Transverse colon (tissue), 4 donors: ENCODE data around the gene LHFPL4. TPM values are rescaled to one million over a fixed set of nuclear protein-coding genes. Genes with fewer than 3 reads are reported as not detected.
"Not testable (repeated sequence)": the region's sequence is repeated elsewhere in the genome, so short reads cannot be mapped to it uniquely, and the experiment has no call there.

Source experiments
- DNase-seq: peaks from one replicate; pipeline ENCODE4 v3.0.0-alpha.2; 2019
- H3K27ac ChIP-seq, 4 donors: fragments of 200-600 bp; sonication (generic); 2 replicates each; pipeline ENCODE4 v1.5.1; 2016 to 2018; ENCODE audit warnings: inconsistent platforms in 4 of 4
- H3K27me3 ChIP-seq: fragments of 200-600 bp; sonication (generic); 2 replicates; pipeline ENCODE4 v1.5.1; 2017; ENCODE audit warnings: inconsistent platforms
- H3K36me3 ChIP-seq, 4 donors: fragments of 200-600 bp; sonication (generic); 2 replicates each; pipeline ENCODE4 v1.5.1; 2017 to 2019; ENCODE audit warnings: inconsistent platforms in 4 of 4
- H3K4me1 ChIP-seq, 4 donors: fragments of 200-600 bp; sonication (generic); 2 replicates each; pipeline ENCODE4 v1.5.1; 2017 to 2020; ENCODE audit warnings: inconsistent platforms in 4 of 4
- H3K4me3 ChIP-seq, 4 donors: fragments of 200-600 bp; sonication (generic); 1 replicate in 1 of 4; 2 replicates in 3 of 4; pipeline versions ENCODE4 v1.5.1 to v1.6.1; 2017 to 2019; ENCODE audit warnings: inconsistent platforms in 4 of 4
- H3K9me3 ChIP-seq, 2 donors: fragments of 200-600 bp; sonication (generic); 2 replicates each; pipeline ENCODE4 v1.5.1; 2017 to 2019; ENCODE audit warnings: inconsistent platforms in 2 of 2
- CTCF ChIP-seq, 5 experiments: fragments of 200-600 bp in 3 of 5; fragments of 450-650 bp in 2 of 5; sonication (generic) in 3 of 5; IDR thresholded peaks; 1 replicate in 2 of 5; 2 replicates in 3 of 5; pipeline ENCODE4 v1.5.1; 2016 to 2017; ENCODE audit warnings: antibody characterized with exemption in 5 of 5, inconsistent platforms in 3 of 5, mild to moderate bottlenecking in 2 of 5, moderate library complexity in 1 of 5
- EP300 ChIP-seq: sonication (generic); formaldehyde crosslinking; IDR thresholded peaks from one replicate; pipeline ENCODE4 v1.6.1; 2017; ENCODE audit warnings: antibody characterized with exemption, low read depth
- POLR2A ChIP-seq: fragments of 450-650 bp; IDR thresholded peaks from one replicate; pipeline ENCODE4 v1.6.1; 2016; ENCODE audit warnings: antibody characterized with exemption, mild to moderate bottlenecking, moderate library complexity
- POLR2AphosphoS5 ChIP-seq, 3 donors: sonication (generic); formaldehyde crosslinking; IDR thresholded peaks; one replicate each; pipeline ENCODE4 v1.6.1; 2016; ENCODE audit warnings: antibody characterized with exemption in 3 of 3
- WGBS, 2 donors: methylation state at CpG; one replicate each; pipeline ENCODE4 v1.1.5; 2018; ENCODE audit warnings: low coverage in 1 of 2; 5-methylcytosine and 5-hydroxymethylcytosine counted together
- in situ Hi-C, 4 donors: fragments of 200-750 bp; cut with MboI; loops; one replicate each; pipeline versions ENCODE4 v1.15.0 to v1.15.1; 2017; ENCODE audit warnings: low sequenced_read_pairs in 3 of 4, low pct_ligation_motif_present in 1 of 4, low pct_unique_long_range_greater_than_20kb in 1 of 4
- intact Hi-C: fragments of 100-400 bp; cut with DNase I; formaldehyde crosslinking; loops from one replicate; pipeline ENCODE4 v1.15.1; 2023; ENCODE audit warnings: low total_unique reads
- total RNA-seq, 4 donors: library from RNA; depleted of rRNA; stranded (reverse); fragments of >200 nt; gene quantifications; one replicate each; pipeline ENCODE4 v1.1.0, GENCODE V29; 2016

The LHFPL4 gene
- total RNA-seq, 4 donors from 2014 or later: 0.14 to 0.32 TPM; not detected in 2

- H3K9me3 ChIP-seq: no peaks in the 10 kb centered on the region
- no peak overlapping the region for H3K27ac ChIP-seq
- no peaks in the 10 kb centered on the region for H3K36me3 ChIP-seq
- peaks cover 0 to 10% (median 8%) of the 10 kb centered on the region in 4 donors for H3K4me1 ChIP-seq
- no peak for DNase-seq
- peaks cover 41% of the 10 kb centered on the region for H3K27me3 ChIP-seq
- in situ Hi-C loops: no loop called here
- no peak overlapping the region for H3K4me3 ChIP-seq
- intact Hi-C loops: no loop called here
- WGBS, 2 donors: 73 to 83% methylated on average over 3 to 8 of the region's 8 CpGs
- TF ChIP-seq POLR2AphosphoS5 (IDR thresholded peaks at IDR 0.05) (no peak), EP300 (no peak), POLR2A (no peak), CTCF (IDR thresholded peaks at IDR 0.05) (no peak)
These were observed 55.6 kb downstream of the LHFPL4 start for GRCh38 chr3:9497821-9498565.

DNA sequence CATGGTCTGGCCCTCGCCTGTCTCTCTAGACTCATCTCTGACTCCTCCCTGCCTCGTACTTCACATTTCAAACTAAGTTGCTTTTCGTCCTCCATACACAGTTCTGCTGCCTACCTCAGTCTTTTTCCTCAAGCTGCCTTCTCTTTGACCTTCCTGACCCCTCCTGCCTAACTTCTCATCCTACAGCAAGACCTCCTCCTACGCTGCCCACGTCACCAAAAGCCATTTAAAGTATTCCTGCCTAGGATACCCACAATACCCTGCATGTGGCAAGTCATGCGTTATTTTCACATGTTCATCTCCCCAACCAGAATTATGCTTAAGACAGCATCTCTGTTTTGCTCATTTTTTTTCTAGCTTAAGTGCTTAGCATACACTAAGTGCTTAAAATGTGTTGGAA is 56.7 kb downstream of the LHFPL4 start:
- no peak for TF ChIP-seq EP300
- no peak for TF ChIP-seq POLR2A
- TF ChIP-seq CTCF (IDR thresholded peaks at IDR 0.05): no peak
- TF ChIP-seq POLR2AphosphoS5 (IDR thresholded peaks at IDR 0.05): no peak
- Histone ChIP-seq H3K27me3 (peaks cover 34% of the 10 kb centered on the region), H3K4me1 (peaks cover 0 to 10% (median 8%) of the 10 kb centered on the region in 4 donors), H3K9me3 (no peaks in the 10 kb centered on the region), H3K36me3 (no peaks in the 10 kb centered on the region), H3K4me3 (no peak overlapping the region), H3K27ac (no peak overlapping the region)
- 72 to 74% methylated on average over 5 to 6 of the region's 6 CpGs for WGBS, 2 donors
- no peak for DNase-seq
- in situ Hi-C loops: no loop called here
- intact Hi-C loops: no loop called here

GRCh38 chr3:9494036-9494435 is 59.6 kb downstream of the LHFPL4 start:
- H3K27ac ChIP-seq, H3K27me3 ChIP-seq, intact Hi-C loops, H3K9me3 ChIP-seq, H3K4me3 ChIP-seq, H3K4me1 ChIP-seq, DNase-seq, in situ Hi-C loops, H3K36me3 ChIP-seq: not testable (repeated sequence)
- 87 to 95% methylated on average over 10 to 15 of the region's 15 CpGs for WGBS, 2 donors

DNA sequence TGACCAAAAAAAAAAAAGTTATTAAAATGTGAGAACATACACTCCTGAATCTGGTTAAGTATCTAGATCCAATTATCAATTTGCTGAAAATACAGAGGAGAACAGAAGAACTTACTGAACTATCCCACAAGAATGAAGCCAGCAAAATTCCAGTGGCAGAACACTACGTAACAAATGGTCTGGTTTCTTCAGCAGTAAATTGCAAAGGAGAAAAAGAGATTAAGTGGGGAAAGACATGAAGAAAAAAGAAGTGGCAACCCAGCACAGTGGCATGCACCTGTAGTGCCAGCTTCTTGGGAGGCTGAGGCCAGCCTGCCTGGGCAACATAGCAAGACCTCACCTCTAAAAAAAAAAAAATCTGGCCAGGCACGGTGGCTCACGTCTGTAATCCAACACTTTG is 62.1 kb downstream of the LHFPL4 start:
- no peak for DNase-seq
- H3K4me3 ChIP-seq: no peak overlapping the region
- intact Hi-C loops: no loop called here
- H3K27me3 ChIP-seq: no peaks in the 10 kb centered on the region
- no peaks in the 10 kb centered on the region for H3K4me1 ChIP-seq
- no peaks in the 10 kb centered on the region for H3K36me3 ChIP-seq
- H3K27ac ChIP-seq: no peak overlapping the region
- in situ Hi-C loops: no loop called here
- no peak for TF ChIP-seq EP300
- TF ChIP-seq POLR2A: no peak
- no peak for TF ChIP-seq POLR2AphosphoS5 (IDR thresholded peaks at IDR 0.05)
- TF ChIP-seq CTCF (IDR thresholded peaks at IDR 0.05): no peak
- H3K9me3 ChIP-seq: no peaks in the 10 kb centered on the region
- WGBS, 2 donors: 76 to 100% methylated on average over 2 to 3 of the region's 3 CpGs

- Histone ChIP-seq H3K36me3 (peaks cover 0 to 8% (median 2%) of the 10 kb centered on the region in 4 donors), H3K27me3 (no peaks in the 10 kb centered on the region), H3K9me3 (no peaks in the 10 kb centered on the region), H3K4me1 (no peaks in the 10 kb centered on the region), H3K27ac (no peak overlapping the region), H3K4me3 (no peak overlapping the region)
- intact Hi-C loops (no loop called here), in situ Hi-C loops (no loop called here)
- WGBS, 2 donors: 93 to 100% methylated on average over 1 of the region's 1 CpG
- DNase-seq: no peak
- TF ChIP-seq POLR2AphosphoS5 (IDR thresholded peaks at IDR 0.05) (no peak), EP300 (no peak), POLR2A (no peak), CTCF (IDR thresholded peaks at IDR 0.05) (no peak)
These were observed 68.4 kb downstream of the LHFPL4 start for GRCh38 chr3:9485248-9485647.
